Smooth muscle cell (in vitro differentiated cells): ENCODE results near the gene TRABD2B. TPM values are rescaled to one million over a fixed set of nuclear protein-coding genes. Genes with fewer than 3 reads are reported as not detected.
A peak's percentile ranks its signal among the peaks of the same experiment; 100 is the strongest.

Experiments used
- DNase-seq: peaks from one replicate; lab custom pipeline; 2025; ENCODE audit not compliant: unreplicated experiment; lab: John Stamatoyannopoulos, UW
- H2AFZ ChIP-seq: fragments of 200-600 bp; sonication (generic); 2 replicates; pipeline ENCODE4 v1.6.0; 2016; ENCODE audit warnings: antibody characterized with exemption, low read depth, mild to moderate bottlenecking
- H3F3A ChIP-seq: fragments of 200-600 bp; sonication (generic); 2 replicates; pipeline ENCODE4 v1.6.0; 2017; ENCODE audit warnings: antibody characterized with exemption, low read depth
- H3K27ac ChIP-seq: fragments of 200-600 bp; sonication (generic); 2 replicates; pipeline ENCODE4 v1.5.1; 2016; ENCODE audit warnings: low read depth, mild to moderate bottlenecking
- H3K27me3 ChIP-seq: fragments of 200-600 bp; sonication (generic); 2 replicates; pipeline ENCODE4 v1.6.1; 2016; ENCODE audit warnings: low read depth, mild to moderate bottlenecking
- H3K36me3 ChIP-seq: fragments of 200-600 bp; sonication (generic); 2 replicates; pipeline ENCODE4 v1.5.1; 2016; ENCODE audit warnings: low read depth
- H3K4me1 ChIP-seq: fragments of 200-600 bp; sonication (generic); 2 replicates; pipeline ENCODE4 v1.5.1; 2016; ENCODE audit warnings: low read depth
- H3K4me2 ChIP-seq: fragments of 200-600 bp; sonication (generic); 2 replicates; pipeline ENCODE4 v1.6.0; 2016; ENCODE audit warnings: mild to moderate bottlenecking
- H3K4me3 ChIP-seq: fragments of 200-600 bp; sonication (generic); 2 replicates; pipeline ENCODE4 v1.5.1; 2016; ENCODE audit warnings: mild to moderate bottlenecking
- H3K79me2 ChIP-seq: fragments of 200-600 bp; sonication (generic); 2 replicates; pipeline ENCODE4 v1.6.0; 2016; ENCODE audit warnings: low read depth, mild to moderate bottlenecking
- H3K9ac ChIP-seq: fragments of 200-600 bp; sonication (generic); 2 replicates; pipeline ENCODE4 v1.6.0; 2016; ENCODE audit warnings: low read depth
- H3K9me3 ChIP-seq: fragments of 200-600 bp; sonication (generic); replicated peaks from 2 replicates; pipeline ENCODE4 v1.5.1; 2016; ENCODE audit warnings: low read depth
- H4K20me1 ChIP-seq: fragments of 200-600 bp; sonication (generic); 2 replicates; pipeline ENCODE4 v1.6.0; 2016; ENCODE audit warnings: low read depth
- CTCF ChIP-seq: fragments of 200-600 bp; sonication (generic); IDR thresholded peaks from 2 replicates; pipeline ENCODE4 v1.5.1; 2017; ENCODE audit warnings: borderline replicate concordance, mild to moderate bottlenecking, antibody characterized with exemption; ENCODE audit not compliant: insufficient read depth, poor library complexity, severe bottlenecking
- WGBS: methylation state at CpG from one replicate; pipeline ENCODE4 v1.1.7; 2016; ENCODE audit warnings: low lambda C conversion rate; 5-methylcytosine and 5-hydroxymethylcytosine counted together
- polyA plus RNA-seq: library from polyadenylated mRNA; unstranded; fragments of >200 nt; fragmentation: Nextera tagmentation; extraction: Ambion mirVana; gene quantifications from 2 replicates; pipeline ENCODE4 v1.2.1, GENCODE V29; 2016
- total RNA-seq: library from RNA; depleted of rRNA; stranded (reverse); fragments of >200 nt; gene quantifications from 2 replicates; pipeline ENCODE4 v1.2.3, GENCODE V29; 2014

TRABD2B gene
- total and polyA plus RNA-seq, 2 experiments from 2014 or later, result 0.94 to 4.9 TPM

- Histone ChIP-seq H3K36me3 (no peaks in the 10 kb centered on the region), H3F3A (no peaks in the 10 kb centered on the region), H3K9me3 (no peaks in the 10 kb centered on the region), H3K4me1 (no peaks in the 10 kb centered on the region), H3K4me3 (no peak overlapping the region), H3K27me3 (no peaks in the 10 kb centered on the region), H3K79me2 (no peaks in the 10 kb centered on the region), H3K4me2 (no peak overlapping the region), H4K20me1 (no peaks in the 10 kb centered on the region), H3K9ac (no peak overlapping the region), H2AFZ (no peak overlapping the region), H3K27ac (no peak overlapping the region)
- DNase-seq, result no peak
- TF ChIP-seq CTCF, result no peak
- 71% methylated on average over 12 of the region's 12 CpGs for WGBS
Measured at GRCh38 chr1:48028218-48029069, 31.3 kb upstream of the TRABD2B start.

- Histone ChIP-seq H3K79me2 (no peaks in the 10 kb centered on the region), H4K20me1 (no peaks in the 10 kb centered on the region), H3K27me3 (no peaks in the 10 kb centered on the region), H3K4me2 (no peak overlapping the region), H3K36me3 (no peaks in the 10 kb centered on the region), H3K9me3 (no peaks in the 10 kb centered on the region), H3K4me1 (no peaks in the 10 kb centered on the region), H3K9ac (no peak overlapping the region), H3K4me3 (no peak overlapping the region), H3F3A (no peaks in the 10 kb centered on the region), H3K27ac (no peak overlapping the region), H2AFZ (no peak overlapping the region)
- no peak for TF ChIP-seq CTCF
- no peak for DNase-seq
- WGBS, result 86% methylated on average over 2 of the region's 2 CpGs
Measured at GRCh38 chr1:48027533-48027835, 30.3 kb upstream of the TRABD2B start.

- Histone ChIP-seq H3F3A (no peaks in the 10 kb centered on the region), H2AFZ (no peak overlapping the region), H3K4me3 (no peak overlapping the region), H3K4me1 (no peaks in the 10 kb centered on the region), H3K4me2 (peak overlapping the region; percentile 10), H3K27ac (peak overlapping the region; percentile 85), H3K9me3 (no peaks in the 10 kb centered on the region), H3K36me3 (no peaks in the 10 kb centered on the region), H4K20me1 (no peaks in the 10 kb centered on the region), H3K27me3 (no peaks in the 10 kb centered on the region), H3K79me2 (no peaks in the 10 kb centered on the region), H3K9ac (no peak overlapping the region)
- TF ChIP-seq CTCF, result no peak
- WGBS, result 59% methylated on average over 9 of the region's 9 CpGs
- no peak for DNase-seq
Measured at GRCh38 chr1:48026701-48027532, 29.7 kb upstream of the TRABD2B start.
